Omental fat pad (tissue), 4 donors: ENCODE measurements around the gene AHNAK2. TPM values are rescaled to one million over a fixed set of nuclear protein-coding genes. Genes with fewer than 3 reads are reported as not detected.
"Not testable (repeated sequence)": the region's sequence is repeated elsewhere in the genome, so short reads cannot be mapped to it uniquely, and the experiment has no call there.

Experiments used
- ATAC-seq: fragments of 150-250 bp; one replicate; pipeline ENCODE4 v1.9.1; 2016; ENCODE audit warnings: mild to moderate bottlenecking, moderate library complexity; ENCODE audit not compliant: low FRiP score
- DNase-seq: peaks from one replicate; pipeline ENCODE4 v3.0.0-alpha.2; 2019; ENCODE audit warnings: low spot score
- total RNA-seq, 4 donors: library from RNA; depleted of rRNA; stranded (reverse); fragments of >200 nt; gene quantifications; one replicate each; pipeline ENCODE4 v1.1.0, GENCODE V29; 2016
- TF ChIP-seq, protein P1 (sequence below), 3 donors: fragments of 450-650 bp; IDR thresholded peaks; one replicate each; pipeline ENCODE4 v1.5.1; 2016 to 2017; ENCODE audit warnings: antibody characterized with exemption in 3 of 3, mild to moderate bottlenecking in 3 of 3, moderate library complexity in 2 of 3

AHNAK2 gene
- total RNA-seq, 4 donors from 2014 or later: 18.6 to 44.5 (median 34.2) TPM

DNA sequence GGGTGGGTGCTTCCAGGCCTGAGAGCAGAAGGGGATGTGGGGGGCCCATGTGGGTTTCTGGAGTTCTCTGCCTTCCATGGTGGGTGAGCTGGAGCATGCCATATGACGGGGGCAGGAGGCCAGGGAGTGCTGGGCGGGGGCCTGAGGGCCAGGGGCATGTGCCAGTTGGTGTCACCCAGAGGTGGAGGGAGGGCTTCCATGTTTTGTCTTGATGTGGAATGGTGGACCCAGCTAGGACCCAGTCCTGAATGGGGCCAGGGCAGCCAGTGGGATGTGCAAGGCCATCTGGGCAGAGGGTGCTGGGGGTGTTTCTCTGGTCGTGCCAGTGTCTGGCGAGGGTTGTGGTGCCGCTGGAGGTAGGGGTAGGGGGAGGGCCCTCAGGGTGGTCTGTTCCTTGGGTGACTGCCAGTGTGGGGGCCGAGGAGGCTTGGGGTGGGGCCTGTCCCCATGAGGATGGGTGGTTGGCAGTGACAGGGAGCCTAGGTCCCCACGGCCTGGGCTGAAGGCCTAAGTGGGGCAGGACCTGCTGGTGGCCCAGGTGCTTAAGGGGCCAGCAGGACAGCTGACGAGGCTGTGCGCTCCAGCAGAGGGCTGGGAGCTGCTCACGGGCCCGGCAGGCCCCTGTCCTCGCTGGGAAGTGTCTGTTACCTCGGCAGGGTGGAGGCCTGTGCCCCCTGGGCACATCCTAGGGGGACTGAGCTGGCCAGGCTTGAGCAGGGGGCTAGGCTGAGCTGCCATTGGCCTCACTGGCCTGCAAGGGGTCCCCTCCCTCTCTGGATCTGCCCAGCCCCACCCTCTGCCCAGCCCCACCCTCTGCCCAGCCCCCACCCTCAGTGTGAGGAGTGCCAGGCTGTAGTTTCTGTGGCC is 86.3 kb downstream of the AHNAK2 start:
- ATAC-seq (no peak), DNase-seq (no peak)

DNA sequence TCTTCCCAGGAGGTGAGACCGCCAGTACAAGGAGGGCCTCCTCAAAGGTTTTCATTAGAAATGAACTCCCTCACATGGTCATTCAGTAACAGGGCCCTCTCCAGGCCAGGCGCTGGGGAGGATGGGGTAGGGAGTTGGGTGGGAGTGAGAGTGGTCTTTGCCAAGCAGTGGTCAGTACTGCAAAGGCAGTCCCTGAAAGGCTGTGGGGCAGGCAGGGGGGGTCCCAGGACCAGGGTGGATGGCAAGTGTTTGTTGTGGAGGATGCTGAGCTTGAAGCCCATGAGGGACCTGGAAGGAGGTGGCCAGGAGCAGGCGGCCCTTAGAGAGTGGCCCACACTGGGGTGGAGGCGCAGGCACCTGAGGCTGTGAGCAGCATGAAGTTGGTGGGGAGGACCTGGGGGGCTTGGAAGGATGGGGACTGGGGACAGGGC is 87.0 kb downstream of the AHNAK2 start:
- no peak for DNase-seq
- TF ChIP-seq, protein P1, sequence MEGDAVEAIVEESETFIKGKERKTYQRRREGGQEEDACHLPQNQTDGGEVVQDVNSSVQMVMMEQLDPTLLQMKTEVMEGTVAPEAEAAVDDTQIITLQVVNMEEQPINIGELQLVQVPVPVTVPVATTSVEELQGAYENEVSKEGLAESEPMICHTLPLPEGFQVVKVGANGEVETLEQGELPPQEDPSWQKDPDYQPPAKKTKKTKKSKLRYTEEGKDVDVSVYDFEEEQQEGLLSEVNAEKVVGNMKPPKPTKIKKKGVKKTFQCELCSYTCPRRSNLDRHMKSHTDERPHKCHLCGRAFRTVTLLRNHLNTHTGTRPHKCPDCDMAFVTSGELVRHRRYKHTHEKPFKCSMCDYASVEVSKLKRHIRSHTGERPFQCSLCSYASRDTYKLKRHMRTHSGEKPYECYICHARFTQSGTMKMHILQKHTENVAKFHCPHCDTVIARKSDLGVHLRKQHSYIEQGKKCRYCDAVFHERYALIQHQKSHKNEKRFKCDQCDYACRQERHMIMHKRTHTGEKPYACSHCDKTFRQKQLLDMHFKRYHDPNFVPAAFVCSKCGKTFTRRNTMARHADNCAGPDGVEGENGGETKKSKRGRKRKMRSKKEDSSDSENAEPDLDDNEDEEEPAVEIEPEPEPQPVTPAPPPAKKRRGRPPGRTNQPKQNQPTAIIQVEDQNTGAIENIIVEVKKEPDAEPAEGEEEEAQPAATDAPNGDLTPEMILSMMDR (IDR thresholded peaks at IDR 0.05): no peak
- ATAC-seq: no peak

More for the DNA sequence above, 86.3 kb downstream of the AHNAK2 start:
- TF ChIP-seq, protein P1 (IDR thresholded peaks at IDR 0.05): no peak

DNA sequence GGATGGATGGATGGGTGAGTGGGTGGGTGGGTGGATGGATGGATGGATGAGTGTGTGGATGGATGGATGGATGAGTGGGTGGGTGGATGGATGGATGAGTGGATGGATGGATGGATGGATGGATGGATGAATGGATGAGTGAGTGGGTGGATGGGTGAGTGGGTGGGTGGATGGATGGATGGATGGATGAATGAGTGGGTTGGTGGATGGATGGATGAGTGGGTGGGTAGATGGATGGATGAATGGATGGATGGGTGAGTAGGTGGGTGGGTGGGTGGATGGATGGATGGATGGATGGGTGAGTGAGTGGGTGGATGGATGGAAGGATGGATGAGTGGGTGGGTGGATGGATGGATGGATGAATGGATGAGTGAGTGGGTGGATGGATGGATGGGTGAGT is 87.9 kb downstream of the AHNAK2 start:
- not testable (repeated sequence) for DNase-seq, ATAC-seq

DNA sequence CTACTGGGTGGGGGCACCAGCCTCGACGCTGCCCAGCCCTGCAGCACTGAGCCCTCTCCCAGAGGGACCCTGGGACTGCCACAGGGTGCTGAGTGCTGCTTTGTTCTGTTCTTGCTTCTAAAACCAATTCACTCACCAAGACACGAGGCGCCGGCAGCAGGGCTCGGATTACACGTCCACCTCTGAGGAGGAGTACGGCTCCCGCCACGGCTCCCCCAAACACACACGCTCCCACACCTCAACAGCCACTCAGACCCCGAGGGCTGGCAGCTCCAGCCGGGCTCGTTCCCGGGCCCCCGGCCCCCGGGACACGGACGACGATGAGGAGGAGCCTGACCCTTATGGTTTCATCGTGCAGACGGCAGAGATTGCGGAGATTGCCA is 88.8 kb downstream of the AHNAK2 start:
- ATAC-seq (no peak), DNase-seq (peak; percentile 18)
- TF ChIP-seq, protein P1 (IDR thresholded peaks at IDR 0.05): no peak

DNA sequence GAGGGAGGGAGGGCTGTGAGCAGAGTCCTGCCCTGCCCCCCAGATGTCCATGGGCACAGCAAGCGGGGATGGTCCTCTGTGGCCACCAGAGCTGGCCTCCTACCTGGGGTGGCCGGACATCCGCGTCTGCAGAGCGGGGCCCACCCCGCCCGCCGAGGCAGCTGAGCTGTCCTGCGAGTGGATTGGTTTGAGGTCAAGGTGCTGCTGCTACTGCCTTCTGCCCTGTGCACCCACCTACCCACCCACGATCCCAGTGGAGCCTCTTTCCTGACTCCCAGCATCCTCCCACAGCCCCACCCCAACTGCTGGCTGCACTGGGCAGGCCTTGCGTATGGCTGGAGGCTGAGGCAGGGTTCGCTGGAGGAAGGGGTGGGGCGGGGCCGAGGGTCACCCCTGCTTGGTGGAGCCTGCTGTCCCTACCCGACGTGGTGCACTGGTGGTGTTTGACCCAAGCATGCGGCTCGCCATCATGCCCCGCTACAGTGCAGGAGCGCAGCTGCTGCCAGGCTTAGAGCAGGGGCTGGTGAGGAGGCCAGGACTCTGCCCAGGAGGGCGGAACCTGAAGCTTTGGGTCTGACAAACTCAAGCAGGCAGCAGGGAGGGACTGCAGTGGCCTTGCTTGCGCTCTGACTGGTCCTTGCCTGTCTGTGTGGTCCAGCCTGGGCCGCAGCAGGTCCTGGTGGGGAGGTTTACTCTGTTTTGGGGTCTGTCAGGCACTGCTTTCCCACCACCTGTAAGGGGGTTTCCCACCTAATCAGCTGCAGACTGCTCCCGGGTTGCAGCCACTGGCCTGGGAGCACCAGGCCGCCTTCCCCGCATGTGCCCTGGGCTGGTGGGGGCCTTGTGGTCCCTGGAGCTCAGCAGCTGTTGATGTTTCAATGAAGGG is 89.4 kb downstream of the AHNAK2 start:
- no peak for ATAC-seq
- DNase-seq: peak; percentile 14
- TF ChIP-seq, protein P1 (IDR thresholded peaks at IDR 0.05): no peak

DNA sequence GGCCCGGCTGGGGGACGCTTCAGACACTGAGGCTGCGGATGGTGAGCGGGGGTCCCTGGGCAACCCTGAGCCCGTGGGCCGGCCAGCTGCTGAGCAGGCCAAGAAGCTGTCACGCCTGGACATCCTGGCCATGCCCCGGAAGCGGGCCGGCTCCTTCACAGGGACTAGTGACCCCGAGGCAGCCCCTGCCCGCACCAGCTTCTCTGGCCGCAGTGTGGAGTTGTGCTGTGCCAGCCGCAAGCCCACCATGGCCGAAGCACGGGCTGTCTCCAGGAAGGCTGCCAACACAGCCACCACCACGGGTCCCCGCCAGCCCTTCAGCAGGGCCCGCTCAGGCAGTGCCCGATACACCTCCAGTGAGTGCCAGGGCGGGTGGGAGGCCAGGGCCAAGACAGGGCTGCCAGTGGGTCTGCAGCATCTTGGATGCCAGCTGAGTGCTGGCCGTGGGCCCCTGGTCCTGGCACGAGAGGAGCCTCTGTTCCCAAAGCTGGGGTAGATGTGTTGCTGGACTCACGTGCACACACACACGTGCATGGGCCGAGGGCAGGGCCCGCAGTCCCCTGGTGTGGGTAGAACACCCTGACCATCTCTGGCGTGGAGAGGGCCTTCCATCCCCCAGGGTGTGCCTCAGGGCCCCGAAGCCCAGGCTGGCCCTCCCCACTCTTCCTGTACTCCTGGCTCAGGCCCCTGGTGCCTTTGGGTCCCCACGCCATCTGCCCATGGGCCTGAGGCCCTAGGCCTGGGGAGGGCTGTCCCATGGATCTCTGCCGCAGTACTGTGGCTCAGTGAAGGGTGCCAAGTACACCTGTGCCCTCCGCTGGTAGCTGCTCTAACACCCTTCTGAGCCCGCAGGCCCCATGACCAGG is 90.3 kb downstream of the AHNAK2 start:
- DNase-seq (no peak), ATAC-seq (no peak)
- TF ChIP-seq, protein P1 (IDR thresholded peaks at IDR 0.05): no peak

Other genes with a start within 250 kb of the AHNAK2 start
- gene SIVA1, start 225.2 kb downstream of the AHNAK2 start, total RNA-seq: 100 to 1,000 TPM; 141 to 262 (median 167) TPM
- gene AKT1, start 182.6 kb downstream of the AHNAK2 start, total RNA-seq: 100 to 1,000 TPM; 104 to 121 (median 107) TPM
- 1 to 10 TPM; 3.0 to 8.0 (median 6.3) TPM for gene ZBTB42, start 177.3 kb downstream of the AHNAK2 start, total RNA-seq
- 10 to 100 TPM in 3 of 4 donors, 1 to 10 TPM in 1; 5.5 to 29.3 (median 13.0) TPM for gene CEP170B, start 113.1 kb downstream of the AHNAK2 start, total RNA-seq
- gene PLD4, start 53.5 kb downstream of the AHNAK2 start, total RNA-seq: under 1 TPM in 3 of 4 donors, not detected in 1; under 0.01 to 0.37 (median 0.16) TPM
- gene CLBA1, start 7.4 kb upstream of the AHNAK2 start, total RNA-seq: 1 to 10 TPM; 2.5 to 6.1 (median 3.3) TPM
- gene CDCA4, start 42.7 kb upstream of the AHNAK2 start, total RNA-seq: 1 to 10 TPM; 5.3 to 8.0 (median 6.4) TPM
- 1 to 10 TPM; 2.7 to 9.0 (median 7.6) TPM for gene GPR132, start 87.1 kb upstream of the AHNAK2 start, total RNA-seq
- gene JAG2, start 190.4 kb upstream of the AHNAK2 start, total RNA-seq: 10 to 100 TPM in 1 of 4 donors, 1 to 10 TPM in 3; 4.7 to 21.3 (median 8.3) TPM
- 10 to 100 TPM; 12.1 to 22.3 (median 16.6) TPM for gene NUDT14, start 202.9 kb upstream of the AHNAK2 start, total RNA-seq